Measurements from ENCODE around the gene LHFPL3. TPM values are rescaled to one million over a fixed set of nuclear protein-coding genes. Genes with fewer than 3 reads are reported as not detected.

The LHFPL3 gene
- total and polyA plus RNA-seq, 9 of the 15 experiments (the other 6 are each of a cell fraction or from before 2014, with no cell fraction given) = 0.21 to 0.52 TPM; not detected in 7

DNA sequence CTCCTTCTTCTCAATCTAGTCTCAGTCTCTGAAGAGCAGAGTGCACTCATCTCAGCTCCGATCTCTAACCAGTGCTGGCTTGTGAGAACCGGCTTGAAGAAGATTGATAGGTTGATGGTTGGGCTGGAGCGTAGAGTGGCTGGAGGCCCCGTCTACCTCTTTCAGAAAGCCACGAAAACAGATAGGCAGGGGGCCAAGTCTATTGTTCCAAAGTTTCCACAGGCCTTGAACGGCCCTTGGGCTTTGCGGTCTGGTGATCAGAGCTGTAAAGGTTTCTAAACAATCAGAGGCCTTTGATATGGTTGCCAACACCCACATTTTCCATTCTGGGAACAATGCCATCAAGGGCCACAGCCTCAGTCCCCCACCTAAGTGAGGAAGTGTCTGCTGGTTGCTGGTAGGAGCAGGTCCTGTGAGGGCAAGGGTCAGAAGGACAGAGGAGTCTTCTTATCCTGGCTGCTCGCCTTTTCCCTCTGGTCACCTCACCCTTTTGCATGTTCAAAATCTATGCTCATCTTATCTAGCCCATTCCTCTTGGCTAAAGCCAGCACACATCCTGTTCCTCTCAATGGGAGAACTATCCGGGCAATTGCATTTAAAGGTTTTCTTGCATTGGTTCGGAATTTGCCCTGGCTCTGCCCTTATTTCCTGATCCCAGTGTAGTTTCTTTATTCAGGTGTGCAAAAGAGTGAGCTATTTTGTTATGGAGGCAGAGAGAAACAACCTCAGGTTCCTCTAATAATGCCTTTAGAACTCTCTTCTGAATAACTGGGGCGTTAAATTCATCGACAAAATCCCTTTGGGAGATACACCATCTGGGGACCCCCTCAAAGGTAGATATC, 615.3 kb downstream of the LHFPL3 start (continued):
- TF ChIP-seq NRF1 (conservative IDR thresholded peaks at IDR 0.05 in 1 of 2, IDR thresholded peaks at IDR 0.05 in 1 of 2) (peak in 1 of 2 experiments; percentile 30; a peak in 1 of 4 replicates), EGR1 (conservative IDR thresholded peaks at IDR 0.05) (peak; percentile 29; the same call in 1 of the 2 replicates), MTA1 (IDR thresholded peaks at IDR 0.05; ENCODE audit: borderline replicate concordance) (peak; percentile 76; the same call in 1 of the 2 replicates), MEIS2 (IDR thresholded peaks at IDR 0.05; ENCODE audit: partially characterized antibody) (peak; percentile 99), TCF3 (CRISPR knock-in tag; IDR thresholded peaks at IDR 0.05) (peak; percentile 57), FOXM1 (IDR thresholded peaks at IDR 0.05; ENCODE audit: low read depth) (peak; percentile 43; the same call in 1 of the 2 replicates), FOXM1 (CRISPR knock-in tag; IDR thresholded peaks at IDR 0.05; ENCODE audit: low read depth) (no peak), YBX1 (IDR thresholded peaks at IDR 0.05) (no peak), ZZZ3 (IDR thresholded peaks at IDR 0.05) (no peak), SOX6 (IDR thresholded peaks at IDR 0.05) (peak; percentile 100), BACH1 (tag; IDR thresholded peaks at IDR 0.05) (peak; percentile 37), KDM1A (IDR thresholded peaks at IDR 0.05) (peak; percentile 98), RCOR1 (IDR thresholded peaks at IDR 0.05; ENCODE audit: borderline replicate concordance in 1 of 2, low read depth in 2 of 2, low read length in 2 of 2) (peak; percentile 94 to 98), KLF16 (IDR thresholded peaks at IDR 0.05) (peak; percentile 100), LCOR (CRISPR knock-in tag; IDR thresholded peaks at IDR 0.05) (peak; percentile 42; the same call in 1 of the 2 replicates), RUNX1 (IDR thresholded peaks at IDR 0.05; ENCODE audit: low read depth) (peak; percentile 89; the same call in 1 of the 2 replicates), KLF1 (tag; IDR thresholded peaks at IDR 0.05) (peak; percentile 60; the same call in 1 of the 2 replicates), TRIM28 (IDR thresholded peaks at IDR 0.05) (peak; percentile 20; the same call in 1 of the 2 replicates), PBX2 (CRISPR knock-in tag; IDR thresholded peaks at IDR 0.05; ENCODE audit: low read depth) (peak; percentile 45), PBX2 (tag; conservative IDR thresholded peaks at IDR 0.05; ENCODE audit: low read depth) (peak; percentile 97), TEAD4 (IDR thresholded peaks at IDR 0.05; ENCODE audit: low read length) (peak; percentile 80), TEAD4 (CRISPR knock-in tag; IDR thresholded peaks at IDR 0.05; ENCODE audit: borderline replicate concordance) (no peak), EP300 (IDR thresholded peaks at IDR 0.05; ENCODE audit: low read length) (peak; percentile 45), NR4A1 (CRISPR knock-in tag; IDR thresholded peaks at IDR 0.05) (no peak), NR4A1 (tag; IDR thresholded peaks at IDR 0.05) (peak; percentile 62; the same call in 1 of the 2 replicates), HDAC3 (IDR thresholded peaks at IDR 0.05; ENCODE audit: borderline replicate concordance, partially characterized antibody) (peak; percentile 89), ZNF77 (CRISPR knock-in tag; IDR thresholded peaks at IDR 0.05) (no peak), KDM5B (IDR thresholded peaks at IDR 0.05; ENCODE audit: insufficient replicate concordance, low read depth, low read length) (no peak)
- TF ChIP-seq, protein P1, sequence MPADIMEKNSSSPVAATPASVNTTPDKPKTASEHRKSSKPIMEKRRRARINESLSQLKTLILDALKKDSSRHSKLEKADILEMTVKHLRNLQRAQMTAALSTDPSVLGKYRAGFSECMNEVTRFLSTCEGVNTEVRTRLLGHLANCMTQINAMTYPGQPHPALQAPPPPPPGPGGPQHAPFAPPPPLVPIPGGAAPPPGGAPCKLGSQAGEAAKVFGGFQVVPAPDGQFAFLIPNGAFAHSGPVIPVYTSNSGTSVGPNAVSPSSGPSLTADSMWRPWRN (IDR thresholded peaks at IDR 0.05; ENCODE audit: low read depth) = peak; percentile 98

All from K562 (cell line).